Neural progenitor cell (in vitro differentiated cells): ENCODE data around the gene TPPP2. TPM values are rescaled to one million over a fixed set of nuclear protein-coding genes. Genes with fewer than 3 reads are reported as not detected.

ENCODE experiments used
- DNase-seq: peaks from one replicate; pipeline ENCODE4 v3.0.0-alpha.2; 2016; ENCODE audit warnings: low spot score
- H2AFZ ChIP-seq: fragments of 200-600 bp; sonication (generic); replicated peaks from 2 replicates; pipeline ENCODE4 v1.6.1; 2016; ENCODE audit warnings: antibody characterized with exemption
- H3F3A ChIP-seq: fragments of 200-600 bp; sonication (generic); 2 replicates; pipeline ENCODE4 v1.6.1; 2016; ENCODE audit warnings: antibody characterized with exemption, low read depth
- H3K27ac ChIP-seq: fragments of 200-600 bp; sonication (generic); 2 replicates; pipeline ENCODE4 v1.5.1; 2016; ENCODE audit warnings: mild to moderate bottlenecking
- H3K27me3 ChIP-seq: fragments of 200-600 bp; sonication (generic); 2 replicates; pipeline ENCODE4 v1.6.1; 2016; ENCODE audit warnings: mild to moderate bottlenecking, moderate library complexity
- H3K36me3 ChIP-seq: fragments of 200-600 bp; sonication (generic); 2 replicates; pipeline ENCODE4 v1.5.1; 2016
- H3K4me1 ChIP-seq: fragments of 200-600 bp; sonication (generic); 2 replicates; pipeline ENCODE4 v1.6.1; 2016; ENCODE audit warnings: mixed run types
- H3K4me2 ChIP-seq: fragments of 200-600 bp; sonication (generic); 2 replicates; pipeline ENCODE4 v1.6.1; 2016
- H3K4me3 ChIP-seq: fragments of 200-600 bp; sonication (generic); 2 replicates; pipeline ENCODE4 v1.5.1; 2016
- H3K79me2 ChIP-seq: fragments of 200-600 bp; sonication (generic); 2 replicates; pipeline ENCODE4 v1.6.1; 2016; ENCODE audit warnings: low read depth
- H3K9ac ChIP-seq: fragments of 200-600 bp; sonication (generic); 2 replicates; pipeline ENCODE4 v1.6.1; 2016
- H3K9me3 ChIP-seq: fragments of 200-600 bp; sonication (generic); 2 replicates; pipeline ENCODE4 v1.5.1; 2016; ENCODE audit warnings: low read depth
- H4K20me1 ChIP-seq: fragments of 200-600 bp; sonication (generic); 2 replicates; pipeline ENCODE4 v1.6.1; 2016; ENCODE audit warnings: low read depth
- H3K27ac Mint-ChIP-seq: 3 replicates; pipeline ENCODE4 v1.8.0; 2021; ENCODE audit warnings: mixed read lengths
- H3K27me3 Mint-ChIP-seq: 2 replicates; pipeline ENCODE4 v1.8.0; 2022; ENCODE audit warnings: low read depth, mild to moderate bottlenecking, inconsistent platforms, moderate library complexity, mixed read lengths; ENCODE audit not compliant: insufficient read depth
- H3K36me3 Mint-ChIP-seq: 3 replicates; pipeline ENCODE4 v1.8.0; 2021; ENCODE audit warnings: mixed read lengths
- H3K4me1 Mint-ChIP-seq: 3 replicates; pipeline ENCODE4 v1.8.0; 2021; ENCODE audit warnings: mixed read lengths
- H3K4me3 Mint-ChIP-seq: 3 replicates; pipeline ENCODE4 v1.8.0; 2021; ENCODE audit warnings: mild to moderate bottlenecking, moderate library complexity, mixed read lengths
- H3K9me3 Mint-ChIP-seq: 3 replicates; pipeline ENCODE4 v1.8.0; 2020; ENCODE audit warnings: mixed read lengths
- EZH2 ChIP-seq: fragments of 200-600 bp; sonication (generic); IDR thresholded peaks from 2 replicates; pipeline ENCODE4 v1.6.1; 2017; ENCODE audit warnings: antibody characterized with exemption, mild to moderate bottlenecking, moderate library complexity
- EZH2phosphoT487 ChIP-seq: fragments of 200-600 bp; sonication (generic); IDR thresholded peaks from 2 replicates; pipeline ENCODE4 v1.6.1; 2017; ENCODE audit warnings: antibody characterized with exemption
- total RNA-seq: library from RNA; depleted of rRNA; stranded (reverse); fragments of >200 nt; gene quantifications from 2 replicates; pipeline ENCODE4 v1.2.3, GENCODE V29; 2015; ENCODE audit warnings: low replicate concordance
- TF ChIP-seq, protein P1 (sequence below): fragments of 200-600 bp; sonication (generic); IDR thresholded peaks from 2 replicates; pipeline ENCODE4 v1.5.1; 2017; ENCODE audit warnings: antibody characterized with exemption, mild to moderate bottlenecking

Gene TPPP2
- total RNA-seq, 1 donor from 2014 or later, result not detected

DNA sequence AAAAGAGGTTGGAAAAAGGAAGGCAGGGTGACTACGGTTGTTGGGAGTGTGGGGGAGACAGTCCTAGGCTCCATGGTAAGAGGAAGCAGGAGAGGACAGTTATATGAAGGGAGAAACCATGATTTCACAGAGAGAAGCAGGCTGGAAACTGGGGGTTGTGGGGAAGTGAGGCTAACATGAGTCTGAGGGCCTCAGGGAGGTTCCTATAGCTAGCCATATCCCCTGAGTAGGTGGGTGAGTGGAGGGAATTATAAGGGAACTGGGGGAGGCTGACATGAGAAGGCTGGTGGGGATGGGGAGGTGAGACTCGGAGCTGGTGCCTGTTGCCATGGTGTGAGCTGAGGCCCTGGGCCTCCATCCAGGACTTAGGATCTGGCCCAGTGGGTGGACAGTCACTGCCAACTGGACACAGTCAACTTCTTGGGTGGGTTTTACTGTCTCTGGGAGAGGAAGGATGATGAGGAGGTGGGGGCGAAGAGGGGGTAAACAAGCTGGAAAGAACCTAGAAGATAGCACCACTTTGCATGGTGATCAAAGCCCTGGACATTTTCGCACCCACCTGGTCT is 3.2 kb downstream of the TPPP2 start:
- no peaks in the 10 kb centered on the region for H3K9me3 Mint-ChIP-seq
- peaks cover 8% of the 10 kb centered on the region for H3K27me3 Mint-ChIP-seq
- Histone ChIP-seq H2AFZ (no peak overlapping the region), H3K79me2 (no peaks in the 10 kb centered on the region), H3K4me2 (no peak overlapping the region), H3K27me3 (peaks cover 6% of the 10 kb centered on the region), H3F3A (no peaks in the 10 kb centered on the region), H3K4me1 (no peaks in the 10 kb centered on the region), H3K4me3 (no peak overlapping the region), H3K27ac (no peak overlapping the region), H3K9me3 (no peaks in the 10 kb centered on the region), H3K36me3 (no peaks in the 10 kb centered on the region), H3K9ac (no peak overlapping the region), H4K20me1 (no peaks in the 10 kb centered on the region)
- H3K4me3 Mint-ChIP-seq, result no peak overlapping the region
- H3K36me3 Mint-ChIP-seq, result no peaks in the 10 kb centered on the region
- DNase-seq, result no peak
- peaks cover 2% of the 10 kb centered on the region for H3K4me1 Mint-ChIP-seq
- no peak overlapping the region for H3K27ac Mint-ChIP-seq
- no peak for TF ChIP-seq EZH2
- TF ChIP-seq, protein P1, sequence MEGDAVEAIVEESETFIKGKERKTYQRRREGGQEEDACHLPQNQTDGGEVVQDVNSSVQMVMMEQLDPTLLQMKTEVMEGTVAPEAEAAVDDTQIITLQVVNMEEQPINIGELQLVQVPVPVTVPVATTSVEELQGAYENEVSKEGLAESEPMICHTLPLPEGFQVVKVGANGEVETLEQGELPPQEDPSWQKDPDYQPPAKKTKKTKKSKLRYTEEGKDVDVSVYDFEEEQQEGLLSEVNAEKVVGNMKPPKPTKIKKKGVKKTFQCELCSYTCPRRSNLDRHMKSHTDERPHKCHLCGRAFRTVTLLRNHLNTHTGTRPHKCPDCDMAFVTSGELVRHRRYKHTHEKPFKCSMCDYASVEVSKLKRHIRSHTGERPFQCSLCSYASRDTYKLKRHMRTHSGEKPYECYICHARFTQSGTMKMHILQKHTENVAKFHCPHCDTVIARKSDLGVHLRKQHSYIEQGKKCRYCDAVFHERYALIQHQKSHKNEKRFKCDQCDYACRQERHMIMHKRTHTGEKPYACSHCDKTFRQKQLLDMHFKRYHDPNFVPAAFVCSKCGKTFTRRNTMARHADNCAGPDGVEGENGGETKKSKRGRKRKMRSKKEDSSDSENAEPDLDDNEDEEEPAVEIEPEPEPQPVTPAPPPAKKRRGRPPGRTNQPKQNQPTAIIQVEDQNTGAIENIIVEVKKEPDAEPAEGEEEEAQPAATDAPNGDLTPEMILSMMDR, result no peak
- TF ChIP-seq EZH2phosphoT487, result no peak

DNA sequence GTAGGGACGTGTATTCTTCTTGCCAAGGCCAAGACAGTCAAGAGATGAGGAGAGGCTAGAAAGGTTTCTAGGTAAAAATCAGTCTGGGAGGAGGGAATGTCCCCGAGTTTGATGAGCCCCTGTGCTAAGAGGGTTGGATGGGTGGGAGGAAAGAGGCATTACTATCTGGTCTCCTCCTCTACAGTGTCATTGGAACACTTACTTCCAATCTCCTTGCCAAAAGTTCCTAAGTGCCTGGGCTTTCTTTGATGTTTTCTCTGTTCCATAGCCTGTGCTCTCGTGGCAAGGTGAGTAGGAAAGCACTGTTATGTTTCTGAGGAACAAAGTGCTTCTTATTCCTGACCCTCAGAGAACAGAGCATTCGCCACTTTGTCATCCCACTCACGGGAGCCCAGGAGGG is 4.7 kb downstream of the TPPP2 start, which contains the start of gene RNASE13:
Gene RNASE13 (minus strand): TSS at position 101 of the 400 bp plus-strand sequence. CDS start 519 bp downstream, outside the sequence.
- no peak within 1 kb of the TSS for H3K27ac ChIP-seq
- Mint-ChIP-seq H3K36me3 (no peaks in the 10 kb centered on the region), H3K27ac (no peak within 1 kb of the TSS), H3K9me3 (no peaks in the 10 kb centered on the region), H3K4me1 (peaks cover 7% of the 10 kb centered on the region), H3K27me3 (peaks cover 10% of the 10 kb centered on the region), H3K4me3 (peak within 1 kb of the TSS; percentile 14)
- H3K9me3 ChIP-seq, result no peaks in the 10 kb centered on the region
- H4K20me1 ChIP-seq, result no peaks in the 10 kb centered on the region
- no peak for DNase-seq
- TF ChIP-seq, protein P1, result no peak
- TF ChIP-seq EZH2phosphoT487 (no peak), EZH2 (no peak)
- H3K9ac ChIP-seq, result no peak within 1 kb of the TSS
- peaks cover 11% of the 10 kb centered on the region for H3K4me1 ChIP-seq
- H3K36me3 ChIP-seq, result no peaks in the 10 kb centered on the region
- no peak within 1 kb of the TSS for H2AFZ ChIP-seq
- no peak within 1 kb of the TSS for H3K4me3 ChIP-seq
- H3K79me2 ChIP-seq, result no peaks in the 10 kb centered on the region
- H3K4me2 ChIP-seq, result no peak within 1 kb of the TSS
- H3F3A ChIP-seq, result no peaks in the 10 kb centered on the region
- no peaks in the 10 kb centered on the region for H3K27me3 ChIP-seq

DNA sequence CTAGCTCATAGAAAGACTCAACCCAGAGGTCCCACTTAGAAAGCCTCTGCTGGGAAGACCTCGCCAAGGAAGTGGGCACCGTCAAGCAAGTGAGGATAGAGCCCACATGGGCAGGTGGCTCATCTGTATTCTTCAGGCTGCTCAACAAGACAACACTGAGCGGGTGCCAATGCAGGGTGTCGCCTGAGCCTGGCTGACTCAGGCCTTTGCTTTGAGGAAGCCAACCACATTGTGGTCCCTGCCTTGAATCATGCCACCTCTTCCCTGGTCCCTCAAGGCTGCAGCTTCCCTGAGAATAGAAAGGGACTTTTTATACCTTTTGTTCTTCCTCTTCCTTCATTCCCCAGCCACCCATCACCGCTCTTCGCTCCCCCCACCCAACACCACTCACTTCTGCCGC is 6.7 kb downstream of the TPPP2 start:
- H3K9me3 ChIP-seq, result no peaks in the 10 kb centered on the region
- no peak overlapping the region for H3K9ac ChIP-seq
- no peaks in the 10 kb centered on the region for H3K9me3 Mint-ChIP-seq

More for the DNA sequence above, 6.7 kb downstream of the TPPP2 start:
- H3K4me3 Mint-ChIP-seq, result no peak overlapping the region
- Histone ChIP-seq H3K4me1 (peaks cover 11% of the 10 kb centered on the region), H3K27me3 (no peaks in the 10 kb centered on the region), H3K4me3 (no peak overlapping the region), H3K4me2 (no peak overlapping the region), H3F3A (no peaks in the 10 kb centered on the region), H3K36me3 (no peaks in the 10 kb centered on the region), H3K79me2 (no peaks in the 10 kb centered on the region), H3K27ac (no peak overlapping the region), H2AFZ (no peak overlapping the region), H4K20me1 (no peaks in the 10 kb centered on the region)
- peaks cover 12% of the 10 kb centered on the region for H3K27me3 Mint-ChIP-seq
- TF ChIP-seq, protein P1, result no peak
- TF ChIP-seq EZH2 (no peak), EZH2phosphoT487 (no peak)
- DNase-seq, result no peak
- peaks cover 17% of the 10 kb centered on the region for H3K4me1 Mint-ChIP-seq
- H3K36me3 Mint-ChIP-seq, result no peaks in the 10 kb centered on the region
- no peak overlapping the region for H3K27ac Mint-ChIP-seq
